Astrocyte of the cerebellum (primary cell): ENCODE results near the gene HLX.
A peak's percentile ranks its signal among the peaks of the same experiment; 100 is the strongest.

Source experiments
- DNase-seq: peaks from one replicate; pipeline ENCODE4 v3.0.0-alpha.2; 2011; ENCODE audit warnings: low read depth
- H3K4me3 ChIP-seq: 2 replicates; pipeline ENCODE4 v1.5.1; 2011; ENCODE audit warnings: mild to moderate bottlenecking, low read depth, low read length, moderate library complexity
- CTCF ChIP-seq: IDR thresholded peaks from 2 replicates; pipeline ENCODE4 v1.5.1; 2012; ENCODE audit warnings: low read length, low read depth, moderate library complexity, mild to moderate bottlenecking; ENCODE audit errors: missing control alignments
- in situ Hi-C: cut with HindIII; loops from 2 replicates; pipeline ENCODE4 v1.10.0; 2017; ENCODE audit warnings: low sequenced_read_pairs

Gene HLX

GRCh38 chr1:220886470-220887201 lies 7.4 kb downstream of the HLX start:
- in situ Hi-C loops, result loop anchor here (10.0 kb wide), 1 partner anchor 548 kb away; no protein-coding TSS in a partner anchor
- H3K4me3 ChIP-seq, result no peak overlapping the region
- no peak for TF ChIP-seq CTCF
- DNase-seq, result no peak

GRCh38 chr1:220887202-220887519 lies 7.9 kb downstream of the HLX start:
- in situ Hi-C loops, result loop anchor here (10.0 kb wide), 1 partner anchor 548 kb away; no protein-coding TSS in a partner anchor
- no peak overlapping the region for H3K4me3 ChIP-seq
- TF ChIP-seq CTCF, result no peak

GRCh38 chr1:220887520-220888416 lies 8.5 kb downstream of the HLX start:
- in situ Hi-C loops, result loop anchor here (10.0 kb wide), 1 partner anchor 547 kb away; no protein-coding TSS in a partner anchor
- no peak for DNase-seq
- TF ChIP-seq CTCF, result no peak
- peak overlapping the region; percentile 11 for H3K4me3 ChIP-seq

More at GRCh38 chr1:220887202-220887519, 7.9 kb downstream of the HLX start:
- DNase-seq, result no peak

GRCh38 chr1:220888417-220888986 lies 9.3 kb downstream of the HLX start:
- DNase-seq, result no peak
- in situ Hi-C loops, result loop anchor here (10.0 kb wide), 1 partner anchor 546 kb away; no protein-coding TSS in a partner anchor
- H3K4me3 ChIP-seq, result no peak overlapping the region
- no peak for TF ChIP-seq CTCF

GRCh38 chr1:220889333-220889732 lies 10.1 kb downstream of the HLX start:
- in situ Hi-C loops, result loop anchor here (10.0 kb wide), 1 partner anchor 545 kb away; no protein-coding TSS in a partner anchor
- no peak for DNase-seq
- H3K4me3 ChIP-seq, result no peak overlapping the region
- no peak for TF ChIP-seq CTCF

- TF ChIP-seq CTCF, result no peak
- in situ Hi-C loops, result loop anchor here (10.0 kb wide), 1 partner anchor 545 kb away; no protein-coding TSS in a partner anchor
- no peak for DNase-seq
- H3K4me3 ChIP-seq, result no peak overlapping the region
These were observed 10.6 kb downstream of the HLX start for GRCh38 chr1:220889848-220890287.
